Neural progenitor cell (in vitro differentiated cells): Measurements from ENCODE around the gene TREML4.

Experiments used
- EZH2 ChIP-seq: fragments of 200-600 bp; sonication (generic); IDR thresholded peaks from 2 replicates; pipeline ENCODE4 v1.6.1; 2017; ENCODE audit warnings: antibody characterized with exemption, mild to moderate bottlenecking, moderate library complexity
- EZH2phosphoT487 ChIP-seq: fragments of 200-600 bp; sonication (generic); IDR thresholded peaks from 2 replicates; pipeline ENCODE4 v1.6.1; 2017; ENCODE audit warnings: antibody characterized with exemption
- TF ChIP-seq, protein P1 (sequence below): fragments of 200-600 bp; sonication (generic); IDR thresholded peaks from 2 replicates; pipeline ENCODE4 v1.5.1; 2017; ENCODE audit warnings: antibody characterized with exemption, mild to moderate bottlenecking

DNA sequence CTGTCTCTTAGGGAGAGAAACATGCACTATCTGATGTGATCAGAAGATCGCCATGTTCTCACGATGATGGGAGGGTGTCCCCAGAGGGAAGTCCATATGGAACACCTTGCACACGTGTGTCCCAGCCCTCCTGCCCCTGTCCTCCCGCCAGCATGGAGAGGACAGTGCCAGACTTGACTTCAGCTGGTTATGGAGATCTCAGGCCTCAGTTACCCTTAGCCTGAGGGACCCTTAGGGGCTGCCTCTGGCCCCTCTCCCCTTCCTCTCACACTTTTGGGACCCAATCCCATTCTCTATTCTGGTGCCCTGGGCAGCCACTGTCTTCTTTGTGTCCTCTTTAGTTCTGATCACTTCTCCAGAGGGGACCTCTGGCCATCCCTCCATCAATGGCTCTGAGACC lies 1.6 kb downstream of the TREML4 start:
- TF ChIP-seq, protein P1, sequence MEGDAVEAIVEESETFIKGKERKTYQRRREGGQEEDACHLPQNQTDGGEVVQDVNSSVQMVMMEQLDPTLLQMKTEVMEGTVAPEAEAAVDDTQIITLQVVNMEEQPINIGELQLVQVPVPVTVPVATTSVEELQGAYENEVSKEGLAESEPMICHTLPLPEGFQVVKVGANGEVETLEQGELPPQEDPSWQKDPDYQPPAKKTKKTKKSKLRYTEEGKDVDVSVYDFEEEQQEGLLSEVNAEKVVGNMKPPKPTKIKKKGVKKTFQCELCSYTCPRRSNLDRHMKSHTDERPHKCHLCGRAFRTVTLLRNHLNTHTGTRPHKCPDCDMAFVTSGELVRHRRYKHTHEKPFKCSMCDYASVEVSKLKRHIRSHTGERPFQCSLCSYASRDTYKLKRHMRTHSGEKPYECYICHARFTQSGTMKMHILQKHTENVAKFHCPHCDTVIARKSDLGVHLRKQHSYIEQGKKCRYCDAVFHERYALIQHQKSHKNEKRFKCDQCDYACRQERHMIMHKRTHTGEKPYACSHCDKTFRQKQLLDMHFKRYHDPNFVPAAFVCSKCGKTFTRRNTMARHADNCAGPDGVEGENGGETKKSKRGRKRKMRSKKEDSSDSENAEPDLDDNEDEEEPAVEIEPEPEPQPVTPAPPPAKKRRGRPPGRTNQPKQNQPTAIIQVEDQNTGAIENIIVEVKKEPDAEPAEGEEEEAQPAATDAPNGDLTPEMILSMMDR, result no peak
- TF ChIP-seq EZH2, result no peak
- TF ChIP-seq EZH2phosphoT487, result no peak
